Right atrium auricular region (tissue), 2 donors: ENCODE measurements around the gene GNAT2. TPM values are rescaled to one million over a fixed set of nuclear protein-coding genes. Genes with fewer than 3 reads are reported as not detected.

Experiments
- DNase-seq: peaks from one replicate; pipeline ENCODE4 v3.0.0-alpha.2; 2019; ENCODE audit warnings: low spot score
- H3K27ac ChIP-seq, 2 donors: fragments of 200-600 bp; sonication (generic); 1 replicate in 1 of 2; 2 replicates in 1 of 2; pipeline ENCODE4 v1.5.1; 2016 to 2019
- H3K27me3 ChIP-seq, 2 donors: fragments of 200-600 bp; sonication (generic); one replicate each; pipeline versions ENCODE4 v1.5.1 to v1.6.0; 2017 to 2019
- H3K36me3 ChIP-seq: fragments of 200-600 bp; sonication (generic); one replicate; pipeline ENCODE4 v1.5.1; 2016
- H3K4me1 ChIP-seq, 2 donors: fragments of 200-600 bp; sonication (generic); one replicate each; pipeline versions ENCODE4 v1.5.1 to v1.6.0; 2017 to 2019
- H3K4me3 ChIP-seq, 2 donors: fragments of 200-600 bp; sonication (generic); 1 replicate in 1 of 2; 2 replicates in 1 of 2; pipeline ENCODE4 v1.5.1; 2017 to 2019; ENCODE audit warnings: mild to moderate bottlenecking in 1 of 2, moderate library complexity in 1 of 2
- H3K9me3 ChIP-seq, 2 donors: fragments of 200-600 bp; sonication (generic); one replicate each; pipeline ENCODE4 v1.5.1; 2019
- total RNA-seq, 2 donors: library from RNA; depleted of rRNA; stranded (reverse); fragments of >200 nt; gene quantifications; one replicate each; pipeline ENCODE4 v1.1.0, GENCODE V29; 2016
- TF ChIP-seq, protein P1 (sequence below), 2 donors: fragments of 200-600 bp; sonication (generic); IDR thresholded peaks; one replicate each; pipeline ENCODE4 v1.5.1; 2019; ENCODE audit warnings: antibody characterized with exemption in 2 of 2

Gene GNAT2
- total RNA-seq, 2 donors from 2014 or later: 0.59 TPM; not detected in 1

DNA sequence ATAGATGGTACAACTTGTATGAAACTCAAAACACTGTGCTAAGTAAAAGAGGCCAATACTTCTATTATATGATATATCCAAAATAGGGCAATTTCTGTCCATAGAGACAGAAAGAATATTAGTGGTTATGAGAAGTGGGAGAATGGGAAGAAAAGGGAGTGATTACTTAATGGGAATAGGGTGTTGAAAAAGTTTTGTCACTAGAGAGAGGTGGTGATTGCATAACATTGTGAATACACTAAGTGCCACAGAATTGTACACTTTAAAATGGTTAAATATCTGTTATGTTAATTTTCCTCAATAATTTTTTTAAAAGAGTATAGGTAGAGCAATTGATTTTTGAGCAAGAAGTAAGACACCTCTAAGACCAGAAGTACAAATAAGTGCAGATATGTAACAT lies 29.7 kb downstream of the GNAT2 start:
- TF ChIP-seq, protein P1, sequence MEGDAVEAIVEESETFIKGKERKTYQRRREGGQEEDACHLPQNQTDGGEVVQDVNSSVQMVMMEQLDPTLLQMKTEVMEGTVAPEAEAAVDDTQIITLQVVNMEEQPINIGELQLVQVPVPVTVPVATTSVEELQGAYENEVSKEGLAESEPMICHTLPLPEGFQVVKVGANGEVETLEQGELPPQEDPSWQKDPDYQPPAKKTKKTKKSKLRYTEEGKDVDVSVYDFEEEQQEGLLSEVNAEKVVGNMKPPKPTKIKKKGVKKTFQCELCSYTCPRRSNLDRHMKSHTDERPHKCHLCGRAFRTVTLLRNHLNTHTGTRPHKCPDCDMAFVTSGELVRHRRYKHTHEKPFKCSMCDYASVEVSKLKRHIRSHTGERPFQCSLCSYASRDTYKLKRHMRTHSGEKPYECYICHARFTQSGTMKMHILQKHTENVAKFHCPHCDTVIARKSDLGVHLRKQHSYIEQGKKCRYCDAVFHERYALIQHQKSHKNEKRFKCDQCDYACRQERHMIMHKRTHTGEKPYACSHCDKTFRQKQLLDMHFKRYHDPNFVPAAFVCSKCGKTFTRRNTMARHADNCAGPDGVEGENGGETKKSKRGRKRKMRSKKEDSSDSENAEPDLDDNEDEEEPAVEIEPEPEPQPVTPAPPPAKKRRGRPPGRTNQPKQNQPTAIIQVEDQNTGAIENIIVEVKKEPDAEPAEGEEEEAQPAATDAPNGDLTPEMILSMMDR (IDR thresholded peaks at IDR 0.05): no peak
- peaks cover 77% of the 10 kb centered on the region for H3K36me3 ChIP-seq
- no peak overlapping the region for H3K27ac ChIP-seq
- no peak overlapping the region for H3K4me3 ChIP-seq
- H3K4me1 ChIP-seq: no peaks in the 10 kb centered on the region
- H3K9me3 ChIP-seq: no peaks in the 10 kb centered on the region
- no peak for DNase-seq
- no peaks in the 10 kb centered on the region for H3K27me3 ChIP-seq

DNA sequence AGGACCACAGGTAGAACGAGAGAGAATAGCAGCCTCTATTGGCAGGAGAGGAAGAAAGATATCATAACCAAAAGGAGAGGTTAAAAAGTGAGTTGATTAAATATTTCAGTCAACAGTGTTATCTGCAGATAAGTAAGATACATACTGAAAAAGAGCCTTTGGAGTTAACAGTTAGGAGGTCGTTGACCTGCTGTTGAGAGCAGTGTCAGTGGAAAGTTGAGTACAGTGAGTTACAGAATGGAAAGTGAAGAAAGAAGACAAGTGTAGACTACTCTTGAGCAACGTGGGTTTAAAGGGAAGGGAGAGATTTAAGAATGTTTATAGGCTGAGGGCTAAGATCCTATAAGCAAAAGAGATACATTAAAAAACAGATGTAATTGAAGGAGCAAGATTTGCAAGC lies 30.2 kb downstream of the GNAT2 start:
- Histone ChIP-seq H3K36me3 (peaks cover 79% of the 10 kb centered on the region), H3K4me1 (no peaks in the 10 kb centered on the region), H3K4me3 (no peak overlapping the region), H3K27me3 (no peaks in the 10 kb centered on the region), H3K27ac (no peak overlapping the region), H3K9me3 (no peaks in the 10 kb centered on the region)
- no peak for DNase-seq
- TF ChIP-seq, protein P1 (IDR thresholded peaks at IDR 0.05): no peak

DNA sequence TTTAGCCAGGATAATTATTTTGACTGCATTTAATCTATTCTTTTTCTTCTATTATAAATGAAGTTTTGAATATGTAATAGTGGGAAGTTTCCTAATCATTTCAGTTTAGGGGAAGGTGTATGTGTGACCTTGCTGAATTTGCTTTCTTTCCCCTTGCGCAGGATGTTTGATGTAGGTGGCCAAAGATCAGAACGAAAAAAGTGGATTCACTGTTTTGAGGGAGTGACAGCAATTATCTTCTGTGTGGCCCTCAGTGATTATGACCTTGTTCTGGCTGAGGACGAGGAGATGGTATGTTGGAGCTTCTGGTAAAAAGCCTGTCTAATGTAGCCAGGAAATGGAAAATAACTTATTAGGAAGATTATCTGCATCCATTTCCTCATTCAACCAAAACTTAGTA lies 33.4 kb downstream of the GNAT2 start:
- TF ChIP-seq, protein P1 (IDR thresholded peaks at IDR 0.05): no peak
- no peak for DNase-seq
- H3K27me3 ChIP-seq: no peaks in the 10 kb centered on the region
- no peaks in the 10 kb centered on the region for H3K4me1 ChIP-seq
- H3K9me3 ChIP-seq: no peaks in the 10 kb centered on the region
- H3K27ac ChIP-seq: no peak overlapping the region
- peaks cover 73% of the 10 kb centered on the region for H3K36me3 ChIP-seq
- no peak overlapping the region for H3K4me3 ChIP-seq

DNA sequence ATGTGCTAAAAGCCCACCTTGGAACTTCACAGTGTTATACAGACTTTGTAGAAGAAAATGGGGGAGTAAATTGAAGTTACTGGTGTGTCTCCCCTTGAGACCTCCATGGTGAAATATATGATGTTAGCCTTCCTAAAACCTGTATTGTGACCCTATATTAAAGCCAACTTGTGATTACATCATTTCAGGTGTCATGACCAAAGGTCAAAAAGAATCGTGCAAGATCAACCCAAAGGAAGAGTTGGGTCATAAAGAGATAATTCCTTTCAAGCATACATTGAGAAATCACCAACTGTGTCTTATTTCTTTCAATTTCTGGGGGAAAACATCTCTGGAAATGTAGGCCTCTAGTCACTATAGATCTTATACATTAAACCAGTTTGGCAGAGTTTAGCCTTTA lies 34.6 kb downstream of the GNAT2 start:
- no peaks in the 10 kb centered on the region for H3K4me1 ChIP-seq
- DNase-seq: no peak
- no peaks in the 10 kb centered on the region for H3K9me3 ChIP-seq
- H3K27me3 ChIP-seq: no peaks in the 10 kb centered on the region
- H3K36me3 ChIP-seq: peaks cover 73% of the 10 kb centered on the region
- H3K4me3 ChIP-seq: no peak overlapping the region
- TF ChIP-seq, protein P1 (IDR thresholded peaks at IDR 0.05): no peak
- no peak overlapping the region for H3K27ac ChIP-seq

DNA sequence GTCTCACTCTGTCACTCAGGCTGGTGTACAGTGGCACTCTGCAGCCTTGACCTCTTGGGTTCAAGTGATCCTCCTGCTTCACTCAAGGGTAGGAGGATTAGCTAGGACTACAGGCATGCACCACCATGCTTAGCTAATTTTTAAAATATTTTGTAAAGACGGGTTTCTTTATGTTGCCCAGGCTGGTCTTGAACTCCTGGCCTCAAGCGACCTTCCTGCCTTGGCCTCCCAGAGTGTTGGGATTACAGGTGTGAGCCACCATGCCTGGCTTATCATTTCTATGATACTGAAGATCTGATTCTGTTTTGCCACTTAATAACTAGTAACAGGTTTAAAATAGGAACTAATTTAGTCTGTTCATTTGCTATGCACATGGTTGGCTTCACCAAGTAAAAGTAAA lies 37.4 kb downstream of the GNAT2 start:
- Histone ChIP-seq H3K27me3 (no peaks in the 10 kb centered on the region), H3K36me3 (peaks cover 61% of the 10 kb centered on the region), H3K27ac (no peak overlapping the region), H3K4me1 (no peaks in the 10 kb centered on the region), H3K4me3 (no peak overlapping the region), H3K9me3 (no peaks in the 10 kb centered on the region)
- no peak for DNase-seq
- TF ChIP-seq, protein P1 (IDR thresholded peaks at IDR 0.05): no peak

DNA sequence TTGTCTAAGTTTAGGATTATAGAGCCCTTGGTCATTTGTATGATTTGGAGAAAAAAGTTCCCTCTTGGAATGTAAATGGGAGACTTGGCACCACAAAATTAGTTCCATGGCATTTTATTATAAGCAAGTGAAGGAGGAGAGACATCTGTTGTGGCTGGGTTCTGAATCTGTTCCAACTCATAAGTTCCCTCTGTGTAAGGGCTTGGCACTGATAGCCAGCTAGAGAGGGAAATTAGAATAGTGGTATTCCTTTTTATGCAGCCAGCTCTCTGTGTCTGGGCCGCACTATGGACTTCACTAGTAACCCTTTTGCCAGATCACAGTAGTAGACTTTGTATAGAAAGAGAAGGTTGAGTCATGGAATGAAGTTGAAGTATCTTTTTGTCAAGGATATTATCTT lies 39.9 kb downstream of the GNAT2 start:
- Histone ChIP-seq H3K4me1 (peaks cover 0 to under 1% of the 10 kb centered on the region in 2 donors), H3K9me3 (no peaks in the 10 kb centered on the region), H3K36me3 (peaks cover 40% of the 10 kb centered on the region), H3K27me3 (no peaks in the 10 kb centered on the region), H3K27ac (no peak overlapping the region), H3K4me3 (no peak overlapping the region)
- TF ChIP-seq, protein P1 (IDR thresholded peaks at IDR 0.05): no peak
- DNase-seq: no peak
